ENCODE data around the gene PXMP4. TPM values are rescaled to one million over a fixed set of nuclear protein-coding genes. Genes with fewer than 3 reads are reported as not detected.

The PXMP4 gene
- total RNA-seq, 3 donors from 2014 or later, result 4.2 to 4.9 (median 4.4) TPM

DNA sequence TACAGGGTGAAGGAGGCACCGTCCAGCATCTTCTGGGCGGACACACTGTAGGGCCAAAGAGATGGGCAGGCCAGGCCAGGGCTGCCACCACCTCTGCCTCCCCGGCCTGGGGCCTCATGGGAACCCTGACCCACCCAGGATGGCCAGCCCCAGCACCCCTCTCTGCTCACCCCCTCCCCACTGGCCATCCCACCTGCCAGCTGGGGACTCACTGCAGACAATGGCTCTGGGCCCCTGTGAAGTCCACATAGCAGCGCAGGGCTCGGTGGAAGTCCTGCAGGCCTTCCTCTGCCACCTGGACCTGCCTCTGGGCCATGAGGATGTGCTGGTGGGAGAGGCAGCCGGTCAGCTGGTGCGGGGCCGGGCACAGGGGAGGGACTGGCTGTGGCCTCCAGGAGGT lies 61.6 kb downstream of the PXMP4 start:
- Mint-ChIP-seq H3K36me3 (ENCODE audit: insufficient read depth) (no peaks in the 10 kb centered on the region), H3K27me3 (ENCODE audit: low read depth) (no peaks in the 10 kb centered on the region), H3K9me3 (no peaks in the 10 kb centered on the region), H3K4me3 (no peak overlapping the region), H3K4me1 (ENCODE audit: low read depth) (peaks cover 10% of the 10 kb centered on the region)
- DNase-seq (no peak), ATAC-seq (no peak)

- no peaks in the 10 kb centered on the region for H3K36me3 Mint-ChIP-seq (ENCODE audit: insufficient read depth)
- ATAC-seq (no peak), DNase-seq (no peak)
- H3K9me3 Mint-ChIP-seq, result no peaks in the 10 kb centered on the region
- H3K4me1 Mint-ChIP-seq (ENCODE audit: low read depth), result peaks cover 13% of the 10 kb centered on the region
- H3K4me3 Mint-ChIP-seq, result no peak overlapping the region
- no peaks in the 10 kb centered on the region for H3K27me3 Mint-ChIP-seq (ENCODE audit: low read depth)
Observed at GRCh38 chr20:33657704-33658095, 62.4 kb downstream of the PXMP4 start.

- no peak for DNase-seq
- Mint-ChIP-seq H3K9me3 (no peaks in the 10 kb centered on the region), H3K27me3 (ENCODE audit: low read depth) (no peaks in the 10 kb centered on the region), H3K4me1 (ENCODE audit: low read depth) (peaks cover 14% of the 10 kb centered on the region), H3K36me3 (ENCODE audit: insufficient read depth) (no peaks in the 10 kb centered on the region), H3K4me3 (no peak overlapping the region)
- ATAC-seq, result no peak
Observed at GRCh38 chr20:33656783-33657703, 63.1 kb downstream of the PXMP4 start.

DNA sequence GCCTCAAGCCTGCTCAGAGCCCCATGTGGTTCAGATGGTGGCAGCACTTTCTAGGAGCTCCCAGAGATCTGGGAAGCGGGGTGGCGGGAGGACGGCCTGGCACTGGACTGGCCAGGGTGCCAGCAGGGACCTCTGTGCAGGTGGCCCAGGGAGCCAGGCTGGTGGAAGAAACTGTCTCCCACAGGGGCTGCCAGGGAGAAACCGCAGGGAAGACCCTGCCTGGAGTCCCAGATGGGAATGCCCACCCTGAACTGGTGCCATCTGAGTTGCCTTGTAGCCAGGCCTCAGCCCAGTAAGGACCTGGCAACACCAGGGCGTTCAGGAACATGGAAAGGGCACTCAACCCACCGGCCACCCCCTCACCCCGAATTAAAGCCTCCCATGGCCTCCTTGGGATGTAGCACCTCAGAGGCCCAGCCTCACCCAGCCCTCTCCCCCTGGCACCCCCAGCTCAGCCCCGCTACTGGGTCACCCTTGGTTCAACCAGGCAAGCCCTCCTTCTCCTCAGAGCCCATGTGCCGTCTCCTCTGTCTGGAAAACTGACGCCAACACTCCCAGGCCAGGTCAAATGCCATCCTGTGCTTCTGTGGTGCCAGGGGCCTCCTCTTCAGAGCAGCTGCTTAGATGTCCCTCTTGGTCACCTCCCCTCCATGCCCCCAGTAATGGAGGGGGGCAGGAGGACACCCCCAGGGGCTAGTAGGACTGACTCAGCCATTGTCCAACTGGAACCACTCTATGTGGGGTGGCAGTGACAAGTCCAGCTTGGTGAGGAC lies 63.9 kb downstream of the PXMP4 start:
- H3K4me3 Mint-ChIP-seq, result no peak overlapping the region
- no peak for ATAC-seq
- no peaks in the 10 kb centered on the region for H3K9me3 Mint-ChIP-seq
- no peaks in the 10 kb centered on the region for H3K27me3 Mint-ChIP-seq (ENCODE audit: low read depth)
- peaks cover 20% of the 10 kb centered on the region for H3K4me1 Mint-ChIP-seq (ENCODE audit: low read depth)
- no peak for DNase-seq
- H3K36me3 Mint-ChIP-seq (ENCODE audit: insufficient read depth), result no peaks in the 10 kb centered on the region

DNA sequence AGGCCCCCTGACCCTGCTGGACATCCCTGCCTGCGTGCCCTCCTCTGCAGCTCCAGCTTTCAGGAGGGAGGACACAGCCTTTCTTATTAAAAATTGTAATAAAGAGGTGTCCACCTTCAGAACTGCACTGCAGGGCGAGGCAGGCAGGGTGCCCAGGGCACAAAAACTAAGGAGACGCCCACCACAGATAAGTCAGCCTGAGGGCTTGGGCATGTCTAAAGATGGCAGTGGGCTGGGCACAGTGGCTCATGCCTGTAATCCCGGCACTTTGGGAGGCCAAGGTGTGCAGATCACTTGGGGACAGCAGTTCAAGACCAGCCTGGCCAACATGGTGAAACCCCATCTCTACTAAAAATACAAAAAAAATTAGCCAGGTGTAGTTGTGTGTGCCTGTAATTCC lies 64.9 kb downstream of the PXMP4 start:
- Mint-ChIP-seq H3K4me3 (no peak overlapping the region), H3K9me3 (no peaks in the 10 kb centered on the region), H3K4me1 (ENCODE audit: low read depth) (peaks cover 20% of the 10 kb centered on the region), H3K27me3 (ENCODE audit: low read depth) (no peaks in the 10 kb centered on the region), H3K36me3 (ENCODE audit: insufficient read depth) (no peaks in the 10 kb centered on the region)
- no peak for DNase-seq
- no peak for ATAC-seq

DNA sequence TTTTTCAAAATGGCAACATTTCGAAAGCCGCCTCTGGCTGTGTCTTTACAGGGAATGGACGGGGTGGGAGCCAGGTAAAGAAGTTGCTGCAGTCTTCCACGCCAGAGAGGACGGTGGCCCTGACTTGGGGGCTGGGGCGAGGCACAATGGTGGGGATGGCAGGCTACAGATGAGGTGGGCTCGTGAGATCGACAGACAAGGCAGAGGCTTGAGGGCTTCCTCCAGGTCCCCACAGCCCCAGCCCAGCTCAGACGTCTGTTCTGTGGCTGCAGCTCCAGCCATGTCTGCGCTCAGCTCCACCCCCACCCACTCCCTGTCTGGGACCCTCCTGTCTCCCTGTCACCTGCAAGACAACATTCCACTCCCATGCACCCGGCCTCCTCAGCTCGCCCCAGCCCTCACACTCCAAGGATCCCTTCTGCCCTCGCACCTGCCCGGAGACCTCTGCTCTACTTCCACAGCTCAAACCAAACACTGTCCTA lies 65.4 kb downstream of the PXMP4 start:
- Mint-ChIP-seq H3K4me1 (ENCODE audit: low read depth) (peaks cover 20% of the 10 kb centered on the region), H3K9me3 (no peaks in the 10 kb centered on the region), H3K4me3 (no peak overlapping the region), H3K36me3 (ENCODE audit: insufficient read depth) (no peaks in the 10 kb centered on the region), H3K27me3 (ENCODE audit: low read depth) (no peaks in the 10 kb centered on the region)
- DNase-seq (no peak), ATAC-seq (no peak)

DNA sequence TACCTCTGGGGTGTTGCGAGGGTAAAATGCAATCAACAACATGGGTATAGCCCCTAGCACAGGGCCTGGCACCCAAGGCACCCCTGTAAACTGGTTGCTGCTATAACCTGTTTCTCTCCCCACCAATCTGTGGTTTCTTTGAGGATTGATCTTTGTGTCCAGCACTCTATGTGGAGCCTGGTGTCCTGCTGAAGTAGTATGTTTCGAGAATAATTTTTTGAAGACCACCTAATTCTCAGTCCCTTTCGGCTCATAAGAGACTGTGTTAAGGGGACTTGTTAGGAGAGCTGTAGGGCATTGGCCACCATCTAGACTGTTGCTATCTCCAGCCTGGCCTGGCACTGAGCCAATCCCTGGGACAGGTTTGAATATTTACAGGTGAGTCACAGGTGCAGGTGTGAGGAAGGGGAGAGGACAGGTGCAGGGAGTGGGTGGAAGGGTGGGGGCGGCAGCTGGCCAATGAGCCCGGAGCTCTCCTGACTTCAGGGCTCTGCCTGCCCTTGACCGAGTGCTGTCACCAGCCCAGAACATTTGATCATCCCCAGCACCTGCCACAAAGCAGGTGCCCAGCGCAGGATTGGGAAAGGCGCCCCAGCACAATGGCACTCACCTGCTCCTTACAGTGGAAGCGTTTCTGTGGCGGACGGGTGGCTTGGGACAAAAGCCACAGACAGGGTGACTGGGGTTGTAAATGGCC lies 66.1 kb downstream of the PXMP4 start:
- Mint-ChIP-seq H3K27me3 (ENCODE audit: low read depth) (no peaks in the 10 kb centered on the region), H3K4me1 (ENCODE audit: low read depth) (peaks cover 24% of the 10 kb centered on the region), H3K4me3 (no peak overlapping the region), H3K9me3 (no peaks in the 10 kb centered on the region), H3K36me3 (ENCODE audit: insufficient read depth) (no peaks in the 10 kb centered on the region)
- no peak for ATAC-seq
- no peak for DNase-seq

- Mint-ChIP-seq H3K4me1 (ENCODE audit: low read depth) (peaks cover 26% of the 10 kb centered on the region), H3K4me3 (no peak overlapping the region), H3K9me3 (no peaks in the 10 kb centered on the region), H3K27me3 (ENCODE audit: low read depth) (no peaks in the 10 kb centered on the region), H3K36me3 (ENCODE audit: insufficient read depth) (no peaks in the 10 kb centered on the region)
- DNase-seq (no peak), ATAC-seq (peak; percentile 39 to 42)
Observed at GRCh38 chr20:33653218-33653899, 66.8 kb downstream of the PXMP4 start.

Other genes with a start within 250 kb of the PXMP4 start
- 1 to 10 TPM; 6.6 to 7.9 (median 7.5) TPM for gene CBFA2T2, start 230.2 kb downstream of the PXMP4 start, total RNA-seq
- gene C20orf144, start 58.0 kb downstream of the PXMP4 start, total RNA-seq, result under 1 TPM; 0.11 to 0.38 (median 0.20) TPM
- gene ACTL10, start 53.4 kb downstream of the PXMP4 start, total RNA-seq, result 1 to 10 TPM; 5.0 to 7.6 (median 6.9) TPM
- gene NECAB3, start 45.9 kb downstream of the PXMP4 start, total RNA-seq, result 10 to 100 TPM in 1 of 3 donors, 1 to 10 TPM in 2; 8.0 to 11.8 (median 9.7) TPM
- gene E2F1, start 33.9 kb downstream of the PXMP4 start, total RNA-seq, result 10 to 100 TPM; 57.5 to 60.2 (median 57.6) TPM
- gene ZNF341, start 11.7 kb upstream of the PXMP4 start, total RNA-seq, result 1 to 10 TPM; 4.8 to 6.0 (median 5.2) TPM
- gene CHMP4B, start 91.0 kb upstream of the PXMP4 start, total RNA-seq, result 10 to 100 TPM; 71.1 to 80.0 (median 71.7) TPM

Measured in activated T-cell treated with anti-CD3 and anti-CD28 coated beads, Interleukin-2, amount 50 U/mL, for 4 hours (primary cell).